GM18858 (cell line): ENCODE results near the gene CTBP2.
"Not testable (repeated sequence)": the region's sequence is repeated elsewhere in the genome, so short reads cannot be mapped to it uniquely, and the experiment has no call there.

Experiments
- ATAC-seq: cut with Tn5 transposase; IDR thresholded peaks from one replicate; pipeline ENCODE4 v1.9.1; 2021; ENCODE audit not compliant: unreplicated experiment

Gene CTBP2

GRCh38 chr10:125093199-125093973, 67.0 kb downstream of the CTBP2 start:
- ATAC-seq = no peak

GRCh38 chr10:125092564-125093031, 67.8 kb downstream of the CTBP2 start:
- no peak for ATAC-seq

- no peak for ATAC-seq
Measured at GRCh38 chr10:125091891-125092290, 68.5 kb downstream of the CTBP2 start.

GRCh38 chr10:125089469-125089868, 70.9 kb downstream of the CTBP2 start:
- ATAC-seq = no peak

GRCh38 chr10:125087897-125088215, 72.5 kb downstream of the CTBP2 start:
- no peak for ATAC-seq

- ATAC-seq = no peak
Measured at GRCh38 chr10:125087191-125087896, 73.0 kb downstream of the CTBP2 start.

- ATAC-seq = no peak
Measured at GRCh38 chr10:125086691-125087090, 73.7 kb downstream of the CTBP2 start.

GRCh38 chr10:125085258-125086054, 74.9 kb downstream of the CTBP2 start:
- ATAC-seq = no peak

- no peak for ATAC-seq
Measured at GRCh38 chr10:125084614-125085257, 75.6 kb downstream of the CTBP2 start.

GRCh38 chr10:125084191-125084613, 76.2 kb downstream of the CTBP2 start:
- no peak for ATAC-seq

- no peak for ATAC-seq
Measured at GRCh38 chr10:125083576-125083920, 76.8 kb downstream of the CTBP2 start.

GRCh38 chr10:125082881-125083575, 77.3 kb downstream of the CTBP2 start:
- no peak for ATAC-seq

GRCh38 chr10:125082471-125082870, 77.9 kb downstream of the CTBP2 start:
- ATAC-seq = not testable (repeated sequence)

- ATAC-seq = no peak
Measured at GRCh38 chr10:125081931-125082330, 78.4 kb downstream of the CTBP2 start.

GRCh38 chr10:125080984-125081383, 79.4 kb downstream of the CTBP2 start:
- ATAC-seq = no peak

GRCh38 chr10:125080296-125080695, 80.1 kb downstream of the CTBP2 start:
- no peak for ATAC-seq

GRCh38 chr10:125079091-125079600, 81.2 kb downstream of the CTBP2 start:
- ATAC-seq = no peak

GRCh38 chr10:125076891-125077541, 83.3 kb downstream of the CTBP2 start:
- ATAC-seq = no peak

- ATAC-seq = no peak
Measured at GRCh38 chr10:125076121-125076825, 84.1 kb downstream of the CTBP2 start.
